ENCODE measurements around the gene FGD3.

- no peak for TF ChIP-seq CTCF (IDR thresholded peaks at IDR 0.05)
- no peak for TF ChIP-seq POLR2A (IDR thresholded peaks at IDR 0.05)
- TF ChIP-seq POLR2AphosphoS5 (IDR thresholded peaks at IDR 0.05): no peak
Observed at GRCh38 chr9:93024646-93024910, 77.3 kb downstream of the FGD3 start.
